Measurements from ENCODE around the gene STK24. TPM values are rescaled to one million over a fixed set of nuclear protein-coding genes. Genes with fewer than 3 reads are reported as not detected.

The STK24 gene
- total RNA-seq, 2 donors from 2014 or later = 175 to 207 TPM

- H3K27ac Mint-ChIP-seq = peak overlapping the region; percentile 64
- no peak overlapping the region for H3K4me3 Mint-ChIP-seq
- no peaks in the 10 kb centered on the region for H3K27me3 Mint-ChIP-seq (ENCODE audit: low read depth)
These were observed 84.4 kb downstream of the STK24 start for GRCh38 chr13:98492335-98493041.

GRCh38 chr13:98490866-98491265 is 86.0 kb downstream of the STK24 start:
- Mint-ChIP-seq H3K27ac (no peak overlapping the region), H3K27me3 (ENCODE audit: low read depth) (no peaks in the 10 kb centered on the region), H3K4me3 (no peak overlapping the region), H3K36me3 (ENCODE audit: insufficient read depth in 2 of 2) (peaks cover 0 to 4% of the 10 kb centered on the region in 2 donors), H3K4me1 (ENCODE audit: low read depth) (peaks cover 63% of the 10 kb centered on the region), H3K9me3 (no peaks in the 10 kb centered on the region)
- ATAC-seq (replicated peaks in 1 of 2) (no peak), DNase-seq (no peak)

More at GRCh38 chr13:98492335-98493041, 84.4 kb downstream of the STK24 start:
- ATAC-seq (replicated peaks in 1 of 2) (no peak), DNase-seq (no peak)
- Mint-ChIP-seq H3K36me3 (ENCODE audit: insufficient read depth in 2 of 2) (peaks cover 0 to 5% of the 10 kb centered on the region in 2 donors), H3K9me3 (no peaks in the 10 kb centered on the region), H3K4me1 (ENCODE audit: low read depth) (peaks cover 60% of the 10 kb centered on the region)

GRCh38 chr13:98490195-98490836 is 86.6 kb downstream of the STK24 start:
- H3K27me3 Mint-ChIP-seq (ENCODE audit: low read depth) = no peaks in the 10 kb centered on the region
- peaks cover 0 to 4% of the 10 kb centered on the region in 2 donors for H3K36me3 Mint-ChIP-seq (ENCODE audit: insufficient read depth in 2 of 2)
- peaks cover 66% of the 10 kb centered on the region for H3K4me1 Mint-ChIP-seq (ENCODE audit: low read depth)
- no peaks in the 10 kb centered on the region for H3K9me3 Mint-ChIP-seq
- no peak overlapping the region for H3K27ac Mint-ChIP-seq
- no peak for DNase-seq
- H3K4me3 Mint-ChIP-seq = no peak overlapping the region
- ATAC-seq (replicated peaks in 1 of 2) = no peak

- ATAC-seq (replicated peaks in 1 of 2) = no peak
- no peaks in the 10 kb centered on the region for H3K27me3 Mint-ChIP-seq (ENCODE audit: low read depth)
These were observed 87.3 kb downstream of the STK24 start for GRCh38 chr13:98489446-98490194.

GRCh38 chr13:98488736-98489135 is 88.2 kb downstream of the STK24 start:
- peaks cover 0 to 2% of the 10 kb centered on the region in 2 donors for H3K36me3 Mint-ChIP-seq (ENCODE audit: insufficient read depth in 2 of 2)
- peaks cover 82% of the 10 kb centered on the region for H3K4me1 Mint-ChIP-seq (ENCODE audit: low read depth)
- no peak overlapping the region for H3K4me3 Mint-ChIP-seq
- H3K9me3 Mint-ChIP-seq = no peaks in the 10 kb centered on the region
- H3K27me3 Mint-ChIP-seq (ENCODE audit: low read depth) = no peaks in the 10 kb centered on the region
- DNase-seq = no peak
- H3K27ac Mint-ChIP-seq = no peak overlapping the region
- no peak for ATAC-seq (replicated peaks in 1 of 2)

More at GRCh38 chr13:98489446-98490194, 87.3 kb downstream of the STK24 start:
- H3K36me3 Mint-ChIP-seq (ENCODE audit: insufficient read depth in 2 of 2) = peaks cover 0 to 4% of the 10 kb centered on the region in 2 donors
- peaks cover 73% of the 10 kb centered on the region for H3K4me1 Mint-ChIP-seq (ENCODE audit: low read depth)
- DNase-seq = no peak
- no peak overlapping the region for H3K27ac Mint-ChIP-seq
- H3K4me3 Mint-ChIP-seq = no peak overlapping the region
- H3K9me3 Mint-ChIP-seq = no peaks in the 10 kb centered on the region

GRCh38 chr13:98487522-98487921 is 89.4 kb downstream of the STK24 start:
- Mint-ChIP-seq H3K4me3 (no peak overlapping the region), H3K27me3 (ENCODE audit: low read depth) (no peaks in the 10 kb centered on the region), H3K27ac (no peak overlapping the region), H3K9me3 (no peaks in the 10 kb centered on the region), H3K4me1 (ENCODE audit: low read depth) (peaks cover 84% of the 10 kb centered on the region), H3K36me3 (ENCODE audit: insufficient read depth in 2 of 2) (no peaks in the 10 kb centered on the region)
- no peak for ATAC-seq (replicated peaks in 1 of 2)
- DNase-seq = no peak

- no peaks in the 10 kb centered on the region for H3K27me3 Mint-ChIP-seq (ENCODE audit: low read depth)
- H3K27ac Mint-ChIP-seq = peak overlapping the region; percentile 11
- no peaks in the 10 kb centered on the region for H3K36me3 Mint-ChIP-seq (ENCODE audit: insufficient read depth in 2 of 2)
- DNase-seq (no peak), ATAC-seq (replicated peaks in 1 of 2) (no peak)
- H3K4me3 Mint-ChIP-seq = peak overlapping the region in 1 of 2 donors; percentile 18
- no peaks in the 10 kb centered on the region for H3K9me3 Mint-ChIP-seq
- peaks cover 84% of the 10 kb centered on the region for H3K4me1 Mint-ChIP-seq (ENCODE audit: low read depth)
These were observed 89.9 kb downstream of the STK24 start for GRCh38 chr13:98487016-98487415.

- DNase-seq = no peak
- peak overlapping the region; percentile 11 for H3K27ac Mint-ChIP-seq
- ATAC-seq (replicated peaks in 1 of 2) = no peak
- peak overlapping the region in 1 of 2 donors; percentile 18 for H3K4me3 Mint-ChIP-seq
- peaks cover 89% of the 10 kb centered on the region for H3K4me1 Mint-ChIP-seq (ENCODE audit: low read depth)
- H3K36me3 Mint-ChIP-seq (ENCODE audit: insufficient read depth in 2 of 2) = no peaks in the 10 kb centered on the region
- H3K9me3 Mint-ChIP-seq = no peaks in the 10 kb centered on the region
- no peaks in the 10 kb centered on the region for H3K27me3 Mint-ChIP-seq (ENCODE audit: low read depth)
These were observed 90.5 kb downstream of the STK24 start for GRCh38 chr13:98486412-98486811.

- H3K36me3 Mint-ChIP-seq (ENCODE audit: insufficient read depth in 2 of 2) = peaks cover 0 to 2% of the 10 kb centered on the region in 2 donors
- no peaks in the 10 kb centered on the region for H3K27me3 Mint-ChIP-seq (ENCODE audit: low read depth)
- peak overlapping the region; percentile 32 to 72 for H3K4me3 Mint-ChIP-seq
- DNase-seq = no peak
- peak overlapping the region; percentile 86 for H3K27ac Mint-ChIP-seq
- no peaks in the 10 kb centered on the region for H3K9me3 Mint-ChIP-seq
- peaks cover 95% of the 10 kb centered on the region for H3K4me1 Mint-ChIP-seq (ENCODE audit: low read depth)
- no peak for ATAC-seq (replicated peaks in 1 of 2)
These were observed 91.3 kb downstream of the STK24 start for GRCh38 chr13:98485561-98485960.

- no peaks in the 10 kb centered on the region for H3K27me3 Mint-ChIP-seq (ENCODE audit: low read depth)
- ATAC-seq (replicated peaks in 1 of 2) (peak; percentile 75 to 82), DNase-seq (peak; percentile 83 to 85)
- H3K27ac Mint-ChIP-seq = peak overlapping the region; percentile 86
- no peaks in the 10 kb centered on the region for H3K9me3 Mint-ChIP-seq
- H3K4me3 Mint-ChIP-seq = peak overlapping the region; percentile 66 to 72
- H3K4me1 Mint-ChIP-seq (ENCODE audit: low read depth) = peaks cover 92% of the 10 kb centered on the region
- peaks cover 0 to 2% of the 10 kb centered on the region in 2 donors for H3K36me3 Mint-ChIP-seq (ENCODE audit: insufficient read depth in 2 of 2)
These were observed 92.4 kb downstream of the STK24 start for GRCh38 chr13:98484289-98485219.

- H3K27me3 Mint-ChIP-seq (ENCODE audit: low read depth) = no peaks in the 10 kb centered on the region
- H3K36me3 Mint-ChIP-seq (ENCODE audit: insufficient read depth in 2 of 2) = peaks cover 0 to 2% of the 10 kb centered on the region in 2 donors
- H3K27ac Mint-ChIP-seq = peak overlapping the region; percentile 66
- H3K4me3 Mint-ChIP-seq = peak overlapping the region in 1 of 2 donors; percentile 10
- peaks cover 91% of the 10 kb centered on the region for H3K4me1 Mint-ChIP-seq (ENCODE audit: low read depth)
- ATAC-seq (replicated peaks in 1 of 2) (no peak), DNase-seq (no peak)
- H3K9me3 Mint-ChIP-seq = no peaks in the 10 kb centered on the region
These were observed 93.2 kb downstream of the STK24 start for GRCh38 chr13:98483601-98484288.
